GM12878 (cell line): ENCODE results near the gene ERN1. TPM values are rescaled to one million over a fixed set of nuclear protein-coding genes. Genes with fewer than 3 reads are reported as not detected.

ENCODE experiments used
- ATAC-seq: fragments of 200-7000 bp; cut with Tn5 transposase; 3 replicates; pipeline ENCODE4 v1.9.1; 2020; ENCODE audit warnings: mild to moderate bottlenecking, moderate library complexity
- BruUV-seq: library from RNA; stranded (reverse); fragments of 400-500 nt; replicated peaks from 2 replicates; lab custom pipeline; 2021; lab: Mats Ljungman, UMichigan
- CTCF ChIA-PET: fragments of 300-600 bp; sonication (Branson Sonifier 250); formaldehyde crosslinking; extraction: SDS; loops from one replicate; lab custom pipeline; 2021; ENCODE audit warnings: inconsistent platforms; lab: Yijun Ruan, JAX
- POLR2A ChIA-PET: fragments of 350-600 bp; formaldehyde crosslinking; extraction: SDS; loops from one replicate; lab custom pipeline; 2021; ENCODE audit warnings: inconsistent platforms; lab: Charles Lee
- RAD21 ChIA-PET: fragments of 300-600 bp; sonication (Branson Sonifier 250); formaldehyde crosslinking; loops from one replicate; lab custom pipeline; 2023; ENCODE audit warnings: antibody characterized with exemption; ENCODE audit not compliant: unreplicated experiment; lab: Charles Lee
- SMC1A ChIA-PET: fragments of 300-600 bp; sonication (Branson Sonifier 250); formaldehyde crosslinking; loops from one replicate; lab custom pipeline; 2023; ENCODE audit not compliant: unreplicated experiment, uncharacterized antibody; lab: Charles Lee
- DNase-seq: peaks from one replicate; pipeline ENCODE4 v3.0.0-alpha.2; 2011; ENCODE audit warnings: low read depth, low spot score
- FAIRE-seq: peaks from 3 replicates; lab custom pipeline; 2011; peaks lifted over from hg19 to GRCh38; lab: Jason Lieb, UNC
- H2AFZ ChIP-seq: 2 replicates; pipeline ENCODE4 v1.6.0; 2011; ENCODE audit warnings: low read depth, low read length, control low read depth; ENCODE audit not compliant: control insufficient read depth
- H3K27ac ChIP-seq: 2 replicates; pipeline ENCODE4 v1.5.1; 2011; ENCODE audit warnings: control low read depth; ENCODE audit not compliant: control insufficient read depth, insufficient read depth
- H3K27me3 ChIP-seq, 2 experiments: replicated peaks in 1 of 2; 2 replicates each; pipeline versions ENCODE4 v1.6.0 to v1.6.1; 2011; ENCODE audit warnings: low read length in 1 of 2; ENCODE audit not compliant: control insufficient read depth in 2 of 2, insufficient read depth in 2 of 2
- H3K36me3 ChIP-seq, 2 experiments: 2 replicates each; pipeline ENCODE4 v1.5.1; 2011; ENCODE audit warnings: low read length in 1 of 2; ENCODE audit not compliant: control insufficient read depth in 2 of 2, insufficient read depth in 2 of 2
- H3K4me1 ChIP-seq: 2 replicates; pipeline ENCODE4 v1.6.1; 2011; ENCODE audit warnings: mild to moderate bottlenecking, low read length, moderate library complexity, mixed read lengths; ENCODE audit not compliant: control insufficient read depth, insufficient read depth
- H3K4me2 ChIP-seq: 2 replicates; pipeline ENCODE4 v1.6.0; 2011; ENCODE audit warnings: control low read depth; ENCODE audit not compliant: control insufficient read depth, insufficient read depth
- H3K4me3 ChIP-seq: fragments of 200-600 bp; sonication (generic); 2 replicates; pipeline ENCODE4 v1.5.1; 2016
- H3K79me2 ChIP-seq: 2 replicates; pipeline ENCODE4 v1.6.0; 2011; ENCODE audit warnings: low read length; ENCODE audit not compliant: control insufficient read depth, insufficient read depth
- H3K9ac ChIP-seq: 2 replicates; pipeline ENCODE4 v1.8.0; 2011; ENCODE audit warnings: low read length, control low read depth, mixed read lengths; ENCODE audit not compliant: control insufficient read depth, insufficient read depth
- H3K9me3 ChIP-seq: replicated peaks from 3 replicates; pipeline ENCODE4 v1.5.1; 2011; ENCODE audit warnings: mild to moderate bottlenecking, low read length; ENCODE audit not compliant: control insufficient read depth, insufficient read depth
- H4K20me1 ChIP-seq: 2 replicates; pipeline ENCODE4 v1.6.0; 2011; ENCODE audit not compliant: control insufficient read depth, insufficient read depth
- CBX3 ChIP-seq: fragments of 200-600 bp; sonication (generic); IDR thresholded peaks from 2 replicates; pipeline ENCODE4 v1.6.1; 2016; ENCODE audit warnings: low read depth, borderline replicate concordance
- ESRRA ChIP-seq: IDR thresholded peaks from 2 replicates; pipeline ENCODE4 v1.6.1; 2012; ENCODE audit warnings: mild to moderate bottlenecking, low read length, improper control_type of control experiment
- HDAC2 ChIP-seq: fragments of 200-600 bp; sonication (generic); IDR thresholded peaks from 2 replicates; pipeline ENCODE4 v1.6.1; 2017
- MXI1 ChIP-seq: fragments of 150-350 bp; IDR thresholded peaks from 2 replicates; pipeline ENCODE4 v1.6.1; 2011; ENCODE audit warnings: low read depth, mild to moderate bottlenecking, inconsistent platforms, low read length, improper control_type of control experiment
- MYB ChIP-seq: fragments of 150-350 bp; IDR thresholded peaks from 2 replicates; pipeline ENCODE4 v1.6.1; 2014; ENCODE audit warnings: mild to moderate bottlenecking, low read depth, low read length, borderline replicate concordance
- WGBS: methylation state at CpG from one replicate; pipeline ENCODE4 v1.1.6; 2016; ENCODE audit warnings: low lambda C conversion rate; ENCODE audit not compliant: insufficient replicate concordance, insufficient coverage; ENCODE audit errors: missing lambda C conversion rate; 5-methylcytosine and 5-hydroxymethylcytosine counted together
- in situ Hi-C: fragments of 300-500 bp; cut with MboI; formaldehyde crosslinking; loops from 9 replicates; pipeline ENCODE4 v1.14.3; 2018; ENCODE audit warnings: mixed read lengths
- intact Hi-C: fragments of 100-400 bp; cut with micrococcal nuclease; formaldehyde crosslinking; loops from one replicate; pipeline ENCODE4 v1.14.2; 2022; ENCODE audit not compliant: unreplicated experiment
- polyA plus RNA-seq, 11 experiments: library from polyadenylated mRNA; depleted of rRNA in 4 of 11; unstranded in 6 of 11; stranded (reverse) in 5 of 11; fragments of >200 nt; fragmentation: Nextera tagmentation in 4 of 11; fragmentation: Illumina TruSeq in 1 of 11; extraction: Ambion mirVana in 4 of 11; extraction: Trizol in 1 of 11; gene quantifications; 1 replicate in 1 of 11; 2 replicates in 10 of 11; pipeline versions ENCODE4 v1.2.1 to v1.2.3, GENCODE V29; 2011 to 2016; ENCODE audit warnings: inconsistent platforms in 2 of 11, missing spikeins in 2 of 11, low read depth in 1 of 11
- total RNA-seq, 4 experiments: library from RNA; depleted of rRNA in 3 of 4; stranded (reverse); fragments of >200 nt in 3 of 4; fragmentation: Illumina TruSeq in 1 of 4; extraction: Trizol in 1 of 4; gene quantifications; 2 replicates each; pipeline versions ENCODE4 v1.2.1 to v1.2.3, GENCODE V29; 2013 to 2021

Gene ERN1
- total and polyA plus RNA-seq, 10 of the 15 experiments (the other 5 are each of a cell fraction or from before 2014, with no cell fraction given): 2.6 to 19.2 (median 7.6) TPM

GRCh38 chr17:64085650-64086005 lies 44.3 kb downstream of the ERN1 start:
- RAD21 ChIA-PET: interaction anchor here (0.7 to 0.8 kb wide), 2 partner anchors 29 to 57 kb away, joined by 3 read pairs; no protein-coding TSS in a partner anchor
- no peak for FAIRE-seq
- intact Hi-C loops (no loop called here), in situ Hi-C loops (no loop called here)
- Histone ChIP-seq H3K4me3 (no peak overlapping the region), H3K4me1 (peaks cover 15% of the 10 kb centered on the region), H3K79me2 (peaks cover 3% of the 10 kb centered on the region; the same call in 1 of the 2 replicates), H4K20me1 (no peaks in the 10 kb centered on the region)
- SMC1A ChIA-PET: interaction anchor here (0.8 to 3.5 kb wide), 3 partner anchors 11 to 57 kb away, joined by 3 to 41 read pairs (median 3); no protein-coding TSS in a partner anchor
- POLR2A ChIA-PET: interaction anchor here (3.8 kb wide), 1 partner anchor 10 kb away, joined by 19 read pairs; no protein-coding TSS in a partner anchor
- TF ChIP-seq ESRRA: no peak
- TF ChIP-seq, all 136 proteins: peak for 0
- Histone ChIP-seq H3K9me3 (no peaks in the 10 kb centered on the region), H2AFZ (no peak overlapping the region), H3K4me2 (no peak overlapping the region), H3K36me3 (no peaks in the 10 kb centered on the region), H3K27ac (no peak overlapping the region), H3K27me3 (no peaks in the 10 kb centered on the region), H3K9ac (no peak overlapping the region)
- BruUV-seq: no TSS peak
- CTCF ChIA-PET: interaction anchor here (1.2 kb wide), 1 partner anchor 11 kb away, joined by 4 read pairs; no protein-coding TSS in a partner anchor
- DNase-seq: no peak
- no peak for ATAC-seq
- 100% methylated on average over 2 of the region's 2 CpGs for WGBS

- ChIA-PET CTCF (interaction anchor here (0.8 to 1.2 kb wide), 2 partner anchors 11 to 36 kb away, joined by 3 to 4 read pairs; no protein-coding TSS in a partner anchor), SMC1A (interaction anchor here (0.8 to 3.5 kb wide), 4 partner anchors 10 to 56 kb away, joined by 3 to 41 read pairs (median 4); no protein-coding TSS in a partner anchor), POLR2A (interaction anchor here (3.8 kb wide), 1 partner anchor 10 kb away, joined by 19 read pairs; no protein-coding TSS in a partner anchor), RAD21 (interaction anchor here (0.7 to 1.2 kb wide), 3 partner anchors 11 to 56 kb away, joined by 3 read pairs; no protein-coding TSS in a partner anchor)
- WGBS: 85% methylated on average over 8 of the region's 8 CpGs
- FAIRE-seq (no peak), ATAC-seq (no peak), DNase-seq (no peak)
- Histone ChIP-seq H3K79me2 (0 out of 2 replicates have a peak, but pooled peaks cover 3% of the 10 kb centered on the region), H3K36me3 (no peaks in the 10 kb centered on the region), H3K4me3 (no peak overlapping the region), H4K20me1 (no peaks in the 10 kb centered on the region), H3K9me3 (no peaks in the 10 kb centered on the region), H3K9ac (no peak overlapping the region), H3K27me3 (no peaks in the 10 kb centered on the region), H3K4me1 (peaks cover 11% of the 10 kb centered on the region), H3K4me2 (no peak overlapping the region), H2AFZ (no peak overlapping the region), H3K27ac (no peak overlapping the region)
- no TSS peak for BruUV-seq
- in situ Hi-C loops: no loop called here
- TF ChIP-seq MXI1 (no peak), CBX3 (no peak), MYB (no peak), HDAC2 (no peak)
- intact Hi-C loops: no loop called here
Observed at GRCh38 chr17:64084940-64085649, 44.8 kb downstream of the ERN1 start.
